CD4-positive, alpha-beta T cell treated with Interleukin-15 for 4 hours (primary cell): ENCODE measurements around the gene PRAC1.
A peak's percentile ranks its signal among the peaks of the same experiment; 100 is the strongest.

Experiments
- DNase-seq: peaks from one replicate; pipeline ENCODE4 v3.0.0-alpha.2; 2020; ENCODE audit warnings: low spot score

Gene PRAC1

GRCh38 chr17:48747445-48748363, 25.4 kb upstream of the PRAC1 start:
- DNase-seq, result no peak

GRCh38 chr17:48746916-48747444, 24.7 kb upstream of the PRAC1 start:
- no peak for DNase-seq

GRCh38 chr17:48745381-48746275, 23.3 kb upstream of the PRAC1 start:
- DNase-seq, result no peak

- DNase-seq, result no peak
Observed at GRCh38 chr17:48740537-48740936, 18.2 kb upstream of the PRAC1 start.

GRCh38 chr17:48738803-48739526, 16.6 kb upstream of the PRAC1 start:
- DNase-seq, result no peak

GRCh38 chr17:48738424-48738802, 16.1 kb upstream of the PRAC1 start:
- no peak for DNase-seq

GRCh38 chr17:48737330-48738043, 15.2 kb upstream of the PRAC1 start:
- no peak for DNase-seq

GRCh38 chr17:48735062-48735351, 12.7 kb upstream of the PRAC1 start:
- no peak for DNase-seq

GRCh38 chr17:48734333-48735061, 12.2 kb upstream of the PRAC1 start:
- DNase-seq, result no peak

- DNase-seq, result no peak
Observed at GRCh38 chr17:48733632-48734328, 11.5 kb upstream of the PRAC1 start.

GRCh38 chr17:48732688-48733629, 10.6 kb upstream of the PRAC1 start:
- no peak for DNase-seq

GRCh38 chr17:48731355-48731754, 9.0 kb upstream of the PRAC1 start:
- DNase-seq, result no peak

- DNase-seq, result no peak
Observed at GRCh38 chr17:48730240-48730550, 7.9 kb upstream of the PRAC1 start.

- DNase-seq, result no peak
Observed at GRCh38 chr17:48729335-48730239, 7.3 kb upstream of the PRAC1 start.

- DNase-seq, result peak; percentile 18
Observed at GRCh38 chr17:48728232-48729231, 6.2 kb upstream of the PRAC1 start, which contains the start of gene HOXB13. HOXB13 (minus strand) TSS chr17:48728750; CDS start chr17:48728593, 157 bp downstream.

- no peak for DNase-seq
Observed at GRCh38 chr17:48727415-48728175, 5.3 kb upstream of the PRAC1 start.
